HCT116 (cell line): ENCODE data around the gene SPATA21. TPM values are rescaled to one million over a fixed set of nuclear protein-coding genes. Genes with fewer than 3 reads are reported as not detected.

Experiments
- ATAC-seq: fragments of 200-7000 bp; cut with Tn5 transposase; 2 replicates; pipeline ENCODE4 v1.9.1; 2020; ENCODE audit warnings: mild to moderate bottlenecking, moderate library complexity
- BruUV-seq: library from RNA; stranded (reverse); fragments of 400-500 nt; replicated peaks from 2 replicates; lab custom pipeline; 2021; lab: Mats Ljungman, UMichigan
- CTCF ChIA-PET: fragments of 300-600 bp; sonication (Branson Sonifier 250); formaldehyde crosslinking; loops from one replicate; lab custom pipeline; 2021; ENCODE audit warnings: antibody characterized with exemption; lab: Charles Lee
- POLR2A ChIA-PET: fragments of 300-600, 350-600 bp; sonication (Branson Sonifier 250); formaldehyde crosslinking; loops from one replicate; lab custom pipeline; 2021; ENCODE audit warnings: antibody characterized with exemption; lab: Charles Lee
- RAD21 ChIA-PET, 2 experiments: fragments of 300-600 bp; sonication (Branson Sonifier 250); formaldehyde crosslinking; loops; one replicate each; lab custom pipeline; 2023; ENCODE audit warnings: low total read pairs in 2 of 2; ENCODE audit not compliant: uncharacterized antibody in 2 of 2, unreplicated experiment in 2 of 2, low non-redundant PET in 1 of 2; lab: Charles Lee
- DNase-seq: peaks from one replicate; pipeline ENCODE4 v3.0.0-alpha.2; 2010; ENCODE audit warnings: low read depth, low spot score
- H2AFZ ChIP-seq: fragments of 200-600 bp; shearing (Covaris generic), sonication (generic); 2 replicates; pipeline ENCODE4 v1.6.1; 2017; ENCODE audit warnings: low read depth, mixed run types, mixed read lengths, antibody characterized with exemption, low read length; ENCODE audit not compliant: poor library complexity, severe bottlenecking
- H3K27ac ChIP-seq: 2 replicates; pipeline ENCODE4 v1.5.1; 2012; ENCODE audit warnings: low read depth, low read length
- H3K27me3 ChIP-seq: fragments of 200-600 bp; sonication (generic); 2 replicates; pipeline ENCODE4 v1.6.1; 2016; ENCODE audit warnings: mixed run types, low read length, mixed read lengths; ENCODE audit not compliant: insufficient read depth
- H3K36me3 ChIP-seq, 2 experiments: fragments of 200-500 bp in 1 of 2; fragments of 200-600 bp in 1 of 2; sonication (Bioruptor generic) in 1 of 2; sonication (generic) in 1 of 2; 2 replicates each; pipeline versions ENCODE4 v1.5.1 to v1.6.1; 2014 to 2016; ENCODE audit warnings: low read length in 2 of 2, inconsistent platforms in 1 of 2, mixed read lengths in 1 of 2, mixed run types in 1 of 2; ENCODE audit not compliant: insufficient read depth in 2 of 2, control insufficient read depth in 1 of 2
- H3K4me1 ChIP-seq, 2 experiments: fragments of 200-600 bp in 1 of 2; sonication (generic) in 1 of 2; 2 replicates each; pipeline versions ENCODE4 v1.5.1 to v1.6.1; 2012 to 2017; ENCODE audit warnings: low read length in 2 of 2, inconsistent platforms in 1 of 2, mild to moderate bottlenecking in 1 of 2, mixed read lengths in 1 of 2, mixed run types in 1 of 2, moderate library complexity in 1 of 2; ENCODE audit not compliant: insufficient read depth in 2 of 2, control insufficient read depth in 1 of 2
- H3K4me2 ChIP-seq: fragments of 200-600 bp; sonication (generic); 2 replicates; pipeline ENCODE4 v1.6.1; 2017; ENCODE audit warnings: mixed run types, low read length, mixed read lengths
- H3K4me3 ChIP-seq, 2 experiments: fragments of 200-600 bp in 1 of 2; sonication (generic) in 1 of 2; replicated peaks in 1 of 2; 2 replicates each; pipeline ENCODE4 v1.5.1; 2011 to 2016; ENCODE audit warnings: low read length in 2 of 2, control low read depth in 1 of 2, low read depth in 1 of 2, mild to moderate bottlenecking in 1 of 2, mixed read lengths in 1 of 2, mixed run types in 1 of 2
- H3K79me2 ChIP-seq: fragments of 200-600 bp; sonication (generic); 2 replicates; pipeline ENCODE4 v1.6.1; 2017; ENCODE audit warnings: mild to moderate bottlenecking, mixed run types, low read length, moderate library complexity, mixed read lengths; ENCODE audit not compliant: insufficient read depth
- H3K9ac ChIP-seq: fragments of 200-600 bp; sonication (generic); 2 replicates; pipeline ENCODE4 v1.6.1; 2016; ENCODE audit warnings: low read length, mixed read lengths
- H3K9me2 ChIP-seq: fragments of 200-600 bp; sonication (generic), shearing (Covaris generic); 2 replicates; pipeline ENCODE4 v1.6.1; 2017; ENCODE audit warnings: mixed run types, mild to moderate bottlenecking, moderate library complexity; ENCODE audit not compliant: insufficient read depth
- H3K9me3 ChIP-seq, 2 experiments: fragments of 200-500 bp in 1 of 2; fragments of 200-600 bp in 1 of 2; sonication (Bioruptor generic) in 1 of 2; sonication (generic) in 1 of 2; 2 replicates each; pipeline ENCODE4 v1.6.1; 2014 to 2017; ENCODE audit warnings: low read length in 2 of 2, mixed read lengths in 2 of 2, inconsistent platforms in 1 of 2, low read depth in 1 of 2, mild to moderate bottlenecking in 1 of 2, mixed run types in 1 of 2, moderate library complexity in 1 of 2; ENCODE audit not compliant: control insufficient read depth in 1 of 2, insufficient read depth in 1 of 2
- H4K20me1 ChIP-seq: fragments of 200-600 bp; sonication (generic), shearing (Covaris generic); 2 replicates; pipeline ENCODE4 v1.6.1; 2017; ENCODE audit warnings: mixed run types, mild to moderate bottlenecking, moderate library complexity; ENCODE audit not compliant: insufficient read depth
- ATF3 ChIP-seq: IDR thresholded peaks from 2 replicates; pipeline ENCODE4 v1.6.1; 2012
- CBX3 ChIP-seq: IDR thresholded peaks from 2 replicates; pipeline ENCODE4 v1.6.1; 2012; ENCODE audit warnings: low read depth
- CEBPB ChIP-seq: IDR thresholded peaks from 2 replicates; pipeline ENCODE4 v1.6.1; 2012; ENCODE audit warnings: low read depth
- CTCF ChIP-seq, 3 experiments: fragments of 200-600 bp in 1 of 3; sonication (generic) in 1 of 3; IDR thresholded peaks in 2 of 3; conservative IDR thresholded peaks in 1 of 3; 2 replicates each; pipeline ENCODE4 v1.5.1; 2012 to 2017; ENCODE audit warnings: low read depth in 2 of 3, low read length in 2 of 3, antibody characterized with exemption in 1 of 3, borderline replicate concordance in 1 of 3, control low read depth in 1 of 3, mild to moderate bottlenecking in 1 of 3, mixed read lengths in 1 of 3, mixed run types in 1 of 3, moderate library complexity in 1 of 3; ENCODE audit not compliant: insufficient read depth in 1 of 3
- ELF1 ChIP-seq: IDR thresholded peaks from 2 replicates; pipeline ENCODE4 v1.6.1; 2012; ENCODE audit warnings: low read depth, borderline replicate concordance
- FOSL1 ChIP-seq: IDR thresholded peaks from 2 replicates; pipeline ENCODE4 v1.6.1; 2012; ENCODE audit warnings: low read depth
- JUND ChIP-seq: IDR thresholded peaks from 2 replicates; pipeline ENCODE4 v1.6.1; 2012
- POLR2A ChIP-seq: IDR thresholded peaks from 2 replicates; pipeline ENCODE4 v1.7.0; 2011; ENCODE audit warnings: borderline replicate concordance; ENCODE audit not compliant: insufficient read depth, insufficient read length; ENCODE audit errors: extremely low read depth
- REST ChIP-seq: IDR thresholded peaks from 2 replicates; pipeline ENCODE4 v1.6.1; 2012; ENCODE audit warnings: low read depth
- SP1 ChIP-seq: IDR thresholded peaks from 2 replicates; pipeline ENCODE4 v1.6.1; 2012; ENCODE audit warnings: low read depth
- SRF ChIP-seq: IDR thresholded peaks from 2 replicates; pipeline ENCODE4 v1.6.1; 2012; ENCODE audit warnings: low read depth
- TCF7L2 ChIP-seq: IDR thresholded peaks from 2 replicates; pipeline ENCODE4 v1.7.0; 2011; ENCODE audit warnings: borderline replicate concordance, inconsistent platforms; ENCODE audit not compliant: insufficient read depth, insufficient read length; ENCODE audit errors: extremely low read depth
- YY1 ChIP-seq: IDR thresholded peaks from 2 replicates; pipeline ENCODE4 v1.6.1; 2011; ENCODE audit warnings: low read length, low read depth, moderate library complexity, mild to moderate bottlenecking; ENCODE audit not compliant: insufficient replicate concordance; ENCODE audit errors: extremely low read depth
- ZFX ChIP-seq: fragments of 450-650 bp; IDR thresholded peaks from 2 replicates; pipeline ENCODE4 v1.6.1; 2017
- ZNF274 ChIP-seq: fragments of 200-500 bp; sonication (Bioruptor generic); IDR thresholded peaks from 2 replicates; pipeline ENCODE4 v1.6.1; 2014; ENCODE audit warnings: mild to moderate bottlenecking, low read depth, low read length, inconsistent platforms
- intact Hi-C: fragments of 100-400 bp; cut with micrococcal nuclease; formaldehyde crosslinking; loops from 2 replicates; pipeline ENCODE4 v1.10.0; 2022
- total RNA-seq: library from RNA; stranded (reverse); gene quantifications from one replicate; pipeline ENCODE4 v1.2.1, GENCODE V29; 2021; ENCODE audit not compliant: unreplicated experiment

SPATA21 gene
- total RNA-seq, 1 experiment from 2014 or later: not detected

- TF ChIP-seq POLR2A (no peak), ATF3 (no peak), CEBPB (no peak), SRF (no peak)
Observed at GRCh38 chr1:16398371-16398953, 38.8 kb downstream of the SPATA21 start (continued).

- intact Hi-C loops: no loop called here
Observed at GRCh38 chr1:16397120-16397519, 40.1 kb downstream of the SPATA21 start.

More at GRCh38 chr1:16397120-16397519, 40.1 kb downstream of the SPATA21 start:
- H3K9me2 ChIP-seq: no peaks in the 10 kb centered on the region
- 0 out of 2 replicates have a peak, but pooled peaks cover under 1% of the 10 kb centered on the region for H4K20me1 ChIP-seq
- H3K4me3 ChIP-seq: no peak overlapping the region
- H3K27ac ChIP-seq: no peak overlapping the region
- CTCF ChIA-PET: no interaction called here
- POLR2A ChIA-PET: no interaction called here
- no peak overlapping the region for H3K9ac ChIP-seq
- peaks cover 0 to 5% of the 10 kb centered on the region in 2 experiments; a peak in 2 of 4 replicates for H3K4me1 ChIP-seq
- DNase-seq: no peak
- TF ChIP-seq CTCF (IDR thresholded peaks at IDR 0.05 in 2 of 3, conservative IDR thresholded peaks at IDR 0.05 in 1 of 3; ENCODE audit: borderline replicate concordance in 1 of 3, insufficient read depth in 1 of 3, low read depth in 2 of 3, low read length in 2 of 3) (no peak), ZFX (no peak), SRF (no peak), YY1 (no peak), TCF7L2 (no peak), POLR2A (no peak), ZNF274 (no peak), REST (no peak), SP1 (no peak), FOSL1 (no peak), ELF1 (no peak), CBX3 (no peak), JUND (no peak)
- TF ChIP-seq, all 23 proteins: peak for 0
- BruUV-seq: no TSS peak
- RAD21 ChIA-PET: no interaction called here
- ATAC-seq: no peak
- Histone ChIP-seq H2AFZ (no peak overlapping the region), H3K4me2 (no peak overlapping the region), H3K36me3 (peaks cover 17 to 25% of the 10 kb centered on the region in 2 experiments; a peak in 3 of 4 replicates), H3K9me3 (no peaks in the 10 kb centered on the region), H3K79me2 (peaks cover 24% of the 10 kb centered on the region), H3K27me3 (no peaks in the 10 kb centered on the region)
